Peyer's patch (tissue), 4 donors: ENCODE data around the gene SLC49A3. TPM values are rescaled to one million over a fixed set of nuclear protein-coding genes. Genes with fewer than 3 reads are reported as not detected.
"Not testable (repeated sequence)": the region's sequence is repeated elsewhere in the genome, so short reads cannot be mapped to it uniquely, and the experiment has no call there.

ENCODE experiments used
- DNase-seq, 3 donors: peaks; one replicate each; pipeline ENCODE4 v3.0.0-alpha.2; 2017 to 2019
- H3K27ac ChIP-seq, 4 donors: fragments of 200-600 bp; sonication (generic); one replicate each; pipeline ENCODE4 v1.5.1; 2016 to 2019
- H3K27me3 ChIP-seq, 2 donors: fragments of 200-600 bp; sonication (generic); one replicate each; pipeline ENCODE4 v1.5.1; 2019
- H3K36me3 ChIP-seq, 3 donors: fragments of 200-600 bp; sonication (generic); one replicate each; pipeline ENCODE4 v1.5.1; 2016 to 2019
- H3K4me1 ChIP-seq, 4 donors: fragments of 200-600 bp; sonication (generic); one replicate each; pipeline ENCODE4 v1.5.1; 2016 to 2019
- H3K4me3 ChIP-seq, 4 donors: fragments of 200-600 bp; sonication (generic); 1 replicate in 3 of 4; 2 replicates in 1 of 4; pipeline ENCODE4 v1.5.1; 2016 to 2019; ENCODE audit warnings: mild to moderate bottlenecking in 1 of 4
- H3K9me3 ChIP-seq, 4 donors: fragments of 200-600 bp; sonication (generic); one replicate each; pipeline ENCODE4 v1.5.1; 2016 to 2019; ENCODE audit warnings: mild to moderate bottlenecking in 1 of 4
- CTCF ChIP-seq, 6 experiments: fragments of 450-650 bp in 4 of 6; fragments of 200-600 bp in 2 of 6; sonication (generic) in 1 of 6; IDR thresholded peaks; one replicate each; pipeline ENCODE4 v1.5.1; 2017 to 2019; ENCODE audit warnings: antibody characterized with exemption in 6 of 6, mild to moderate bottlenecking in 3 of 6, moderate library complexity in 1 of 6
- POLR2A ChIP-seq, 2 donors: fragments of 450-650 bp; IDR thresholded peaks; one replicate each; pipeline ENCODE4 v1.5.1; 2017; ENCODE audit warnings: antibody characterized with exemption in 2 of 2, mild to moderate bottlenecking in 2 of 2, moderate library complexity in 2 of 2
- total RNA-seq, 4 donors: library from RNA; depleted of rRNA; stranded (reverse); fragments of >200 nt; gene quantifications; one replicate each; pipeline ENCODE4 v1.1.0, GENCODE V29; 2016

SLC49A3 gene
- total RNA-seq, 4 donors from 2014 or later = 4.1 to 13.3 (median 9.4) TPM

GRCh38 chr4:636628-637159 lies 52.3 kb downstream of the SLC49A3 start:
- Histone ChIP-seq H3K27me3 (no peaks in the 10 kb centered on the region), H3K4me1 (no peaks in the 10 kb centered on the region), H3K36me3 (no peaks in the 10 kb centered on the region), H3K27ac (no peak overlapping the region), H3K9me3 (peaks cover 0 to 5% (median 0%) of the 10 kb centered on the region in 4 donors), H3K4me3 (no peak overlapping the region)
- TF ChIP-seq CTCF (IDR thresholded peaks at IDR 0.05) (no peak), POLR2A (IDR thresholded peaks at IDR 0.05) (no peak)
- DNase-seq = no peak

- TF ChIP-seq CTCF (IDR thresholded peaks at IDR 0.05) (no peak), POLR2A (IDR thresholded peaks at IDR 0.05) (no peak)
- DNase-seq = no peak
These were observed 52.9 kb downstream of the SLC49A3 start for GRCh38 chr4:635851-636627.

DNA sequence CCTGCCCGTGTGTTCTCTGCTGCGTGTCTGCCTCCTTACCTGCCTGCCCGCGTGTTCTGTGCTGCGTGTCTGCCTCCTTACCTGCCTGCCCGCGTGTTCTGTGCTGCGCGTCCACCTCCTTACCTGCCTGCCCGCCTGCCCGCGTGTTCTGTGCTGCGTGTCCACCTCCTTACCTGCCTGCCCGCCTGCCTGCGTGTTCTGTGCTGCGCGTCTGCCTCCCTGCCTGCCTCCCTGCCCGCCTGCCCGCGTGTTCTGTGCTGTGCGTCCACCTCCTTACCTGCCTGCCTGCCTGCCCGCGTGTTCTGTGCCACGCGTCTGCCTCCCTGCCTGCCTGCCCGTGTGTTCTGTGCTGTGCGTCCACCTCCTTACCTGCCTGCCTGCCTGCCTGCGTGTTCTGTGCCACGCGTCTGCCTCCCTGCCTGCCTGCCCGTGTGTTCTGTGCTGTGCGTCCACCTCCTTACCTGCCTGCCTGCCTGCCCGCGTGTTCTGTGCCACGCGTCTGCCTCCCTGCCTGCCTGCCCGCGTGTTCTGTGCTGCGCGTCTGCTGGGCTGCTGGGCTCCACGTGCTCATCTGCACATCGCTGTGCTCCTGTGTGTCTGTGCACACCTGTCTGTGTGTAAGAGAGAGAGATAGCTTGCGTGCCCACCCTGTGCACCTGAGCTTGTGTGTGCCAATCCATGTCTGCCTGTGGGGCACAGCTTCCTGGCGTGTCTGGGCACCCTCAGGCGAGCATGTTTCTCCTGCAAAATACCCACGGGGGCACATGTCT lies 53.7 kb downstream of the SLC49A3 start:
- H3K36me3 ChIP-seq, H3K4me3 ChIP-seq, H3K27ac ChIP-seq, H3K27me3 ChIP-seq, DNase-seq, H3K9me3 ChIP-seq, H3K4me1 ChIP-seq: not testable (repeated sequence)

More at GRCh38 chr4:635851-636627, 52.9 kb downstream of the SLC49A3 start:
- Histone ChIP-seq H3K9me3 (no peaks in the 10 kb centered on the region), H3K4me3 (no peak overlapping the region), H3K36me3 (no peaks in the 10 kb centered on the region), H3K27me3 (no peaks in the 10 kb centered on the region), H3K4me1 (no peaks in the 10 kb centered on the region), H3K27ac (no peak overlapping the region)

DNA sequence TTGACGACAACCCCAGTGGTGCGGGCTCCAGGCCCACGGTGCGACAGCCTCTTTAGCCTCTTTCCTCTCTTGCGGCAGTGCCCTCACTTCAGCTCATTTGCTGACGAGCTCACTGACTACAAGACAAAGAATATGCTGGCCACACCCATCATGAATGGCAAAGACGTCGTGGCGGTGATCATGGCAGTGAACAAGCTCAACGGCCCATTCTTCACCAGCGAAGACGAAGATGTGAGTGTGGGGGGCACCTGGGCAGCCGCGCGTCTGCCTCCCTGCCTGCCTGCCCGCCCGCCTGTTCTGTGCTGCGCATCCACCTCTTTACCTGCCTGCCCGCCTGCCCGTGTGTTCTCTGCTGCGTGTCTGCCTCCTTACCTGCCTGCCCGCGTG lies 54.4 kb downstream of the SLC49A3 start:
- Histone ChIP-seq H3K4me3 (no peak overlapping the region), H3K27me3 (no peaks in the 10 kb centered on the region), H3K27ac (no peak overlapping the region), H3K9me3 (no peaks in the 10 kb centered on the region), H3K36me3 (no peaks in the 10 kb centered on the region), H3K4me1 (no peaks in the 10 kb centered on the region)
- no peak for DNase-seq
- TF ChIP-seq CTCF (IDR thresholded peaks at IDR 0.05) (no peak), POLR2A (IDR thresholded peaks at IDR 0.05) (no peak)

- H3K4me3 ChIP-seq = no peak overlapping the region
- no peaks in the 10 kb centered on the region for H3K9me3 ChIP-seq
- H3K27ac ChIP-seq = no peak overlapping the region
- no peak for DNase-seq
- H3K4me1 ChIP-seq = no peaks in the 10 kb centered on the region
- H3K27me3 ChIP-seq = no peaks in the 10 kb centered on the region
- H3K36me3 ChIP-seq = no peaks in the 10 kb centered on the region
- no peak for TF ChIP-seq CTCF (IDR thresholded peaks at IDR 0.05)
These were observed 54.9 kb downstream of the SLC49A3 start for GRCh38 chr4:633976-634598.

DNA sequence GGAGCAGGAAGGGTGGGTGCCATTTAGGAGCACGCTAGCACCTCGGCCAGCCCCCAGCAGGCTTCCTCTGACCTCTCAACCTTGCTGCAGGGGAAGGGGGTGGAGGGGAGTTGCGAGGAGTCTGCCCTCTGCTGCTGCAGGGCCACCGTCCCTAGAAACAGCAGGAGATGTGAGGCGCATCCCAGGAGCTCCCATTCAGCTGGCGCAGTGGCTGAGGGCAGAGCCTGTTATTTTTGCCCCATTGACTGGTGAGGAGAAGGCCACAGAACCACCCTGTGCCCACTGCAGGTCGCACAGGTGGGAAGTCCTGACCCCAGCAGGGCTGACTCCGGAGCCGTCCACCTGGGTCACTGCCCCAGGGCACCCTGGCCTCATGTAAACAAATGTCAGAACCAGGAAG lies 55.5 kb downstream of the SLC49A3 start:
- no peaks in the 10 kb centered on the region for H3K36me3 ChIP-seq
- TF ChIP-seq CTCF (IDR thresholded peaks at IDR 0.05) (no peak), POLR2A (IDR thresholded peaks at IDR 0.05) (no peak)
- no peak overlapping the region for H3K4me3 ChIP-seq
- H3K27ac ChIP-seq = no peak overlapping the region
- DNase-seq = no peak
- H3K9me3 ChIP-seq = no peaks in the 10 kb centered on the region
- H3K27me3 ChIP-seq = no peaks in the 10 kb centered on the region
- H3K4me1 ChIP-seq = no peaks in the 10 kb centered on the region
